HTR-8/SVneo (cell line): ENCODE measurements around the gene CLDN5.

Experiments used
- DNase-seq: peaks from one replicate; pipeline ENCODE4 v3.0.0; 2011; ENCODE audit warnings: low spot score, mixed read lengths; ENCODE audit not compliant: insufficient read length
- FAIRE-seq: peaks from 2 replicates; lab custom pipeline; 2011; peaks lifted over from hg19 to GRCh38; lab: Jason Lieb, UNC

CLDN5 gene

GRCh38 chr22:19525116-19525660 is 978 bp upstream of the CLDN5 start:
- DNase-seq: no peak
- FAIRE-seq: no peak

DNA sequence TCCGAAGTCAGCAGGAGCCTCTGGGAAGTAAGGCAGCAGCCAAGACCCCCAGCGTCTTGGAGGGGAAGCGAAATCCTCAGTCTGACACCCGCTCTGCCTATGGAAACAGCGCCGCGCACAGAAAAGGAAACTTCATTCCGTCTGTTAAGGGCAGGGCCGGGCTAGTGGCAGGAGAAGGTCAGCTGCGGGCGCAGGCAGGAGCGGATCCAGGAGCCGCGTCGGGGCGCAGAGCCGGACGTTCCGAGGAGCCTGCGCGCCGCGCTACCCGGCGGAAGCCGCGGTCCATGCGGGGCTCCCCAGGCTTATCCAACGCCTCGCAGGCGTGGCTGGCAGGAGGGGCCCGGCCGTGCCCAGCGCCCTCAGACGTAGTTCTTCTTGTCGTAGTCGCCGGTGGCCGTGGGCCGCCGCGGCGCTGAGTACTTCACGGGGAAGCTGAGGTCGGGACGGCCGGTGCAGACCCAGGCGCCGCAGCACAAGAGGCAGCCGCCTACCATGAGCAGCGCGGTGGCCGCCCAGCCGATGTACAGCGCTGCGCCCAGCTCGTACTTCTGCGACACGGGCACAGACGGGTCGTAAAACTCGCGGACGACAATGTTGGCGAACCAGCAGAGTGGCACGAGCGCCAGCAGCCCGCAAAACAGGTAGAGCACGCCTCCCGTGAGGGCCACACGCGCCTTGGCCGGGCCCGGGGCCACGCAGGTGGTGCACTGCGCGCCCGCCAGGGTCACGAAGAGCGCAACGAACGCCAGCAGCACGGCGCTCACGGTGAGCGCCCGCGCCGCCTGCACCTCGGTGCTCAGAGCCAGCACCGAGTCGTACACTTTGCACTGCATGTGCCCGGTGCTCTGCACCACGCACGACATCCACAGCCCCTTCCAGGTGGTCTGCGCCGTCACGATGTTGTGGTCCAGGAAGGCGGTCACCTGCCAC is 705 bp downstream of the CLDN5 start:
- FAIRE-seq (no peak), DNase-seq (no peak)

GRCh38 chr22:19522881-19523239 is 1.4 kb downstream of the CLDN5 start:
- FAIRE-seq: no peak

DNA sequence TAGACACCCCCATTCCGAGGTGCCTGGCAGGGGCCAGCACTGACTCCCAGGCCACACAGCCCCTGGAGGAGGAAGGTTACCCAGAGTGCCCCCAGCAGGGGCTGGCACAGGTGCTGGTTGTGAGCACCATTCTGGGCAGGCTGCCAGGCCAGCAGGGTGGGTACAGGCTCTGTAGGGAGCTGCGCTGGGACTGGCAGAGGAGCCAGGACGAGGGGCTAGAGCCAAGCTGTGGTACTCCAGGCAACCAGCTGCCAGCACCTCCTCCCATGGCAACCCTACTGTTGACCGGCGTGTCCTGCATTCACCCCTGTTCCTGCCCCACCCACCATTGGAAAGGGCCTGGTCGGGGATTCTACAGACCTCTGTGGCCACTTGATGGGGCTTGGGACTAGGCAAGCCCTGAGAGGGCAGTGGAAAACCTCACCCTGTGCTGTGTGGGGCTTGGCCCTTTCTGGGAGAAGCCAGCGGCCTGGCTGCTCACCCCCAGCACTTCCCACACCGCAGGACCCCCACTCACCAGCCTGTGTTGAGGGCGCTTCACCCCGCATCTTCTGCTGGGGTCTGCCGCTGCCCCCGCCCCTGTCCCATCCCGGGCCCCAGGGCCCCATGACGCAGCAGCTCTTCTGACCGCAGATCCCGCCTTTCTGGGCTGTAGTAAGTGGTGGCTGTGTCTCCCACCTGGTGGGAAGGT is 1.9 kb downstream of the CLDN5 start:
- DNase-seq (no peak), FAIRE-seq (no peak)

More at GRCh38 chr22:19522881-19523239, 1.4 kb downstream of the CLDN5 start:
- DNase-seq: no peak

GRCh38 chr22:19520566-19521305 is 3.5 kb downstream of the CLDN5 start:
- FAIRE-seq: no peak
- DNase-seq: no peak

- DNase-seq (no peak), FAIRE-seq (no peak)
These were observed 4.2 kb downstream of the CLDN5 start for GRCh38 chr22:19520007-19520406.

- FAIRE-seq: no peak
- no peak for DNase-seq
These were observed 4.9 kb downstream of the CLDN5 start for GRCh38 chr22:19519041-19519926.

GRCh38 chr22:19518635-19519034 is 5.6 kb downstream of the CLDN5 start:
- no peak for FAIRE-seq
- DNase-seq: no peak

DNA sequence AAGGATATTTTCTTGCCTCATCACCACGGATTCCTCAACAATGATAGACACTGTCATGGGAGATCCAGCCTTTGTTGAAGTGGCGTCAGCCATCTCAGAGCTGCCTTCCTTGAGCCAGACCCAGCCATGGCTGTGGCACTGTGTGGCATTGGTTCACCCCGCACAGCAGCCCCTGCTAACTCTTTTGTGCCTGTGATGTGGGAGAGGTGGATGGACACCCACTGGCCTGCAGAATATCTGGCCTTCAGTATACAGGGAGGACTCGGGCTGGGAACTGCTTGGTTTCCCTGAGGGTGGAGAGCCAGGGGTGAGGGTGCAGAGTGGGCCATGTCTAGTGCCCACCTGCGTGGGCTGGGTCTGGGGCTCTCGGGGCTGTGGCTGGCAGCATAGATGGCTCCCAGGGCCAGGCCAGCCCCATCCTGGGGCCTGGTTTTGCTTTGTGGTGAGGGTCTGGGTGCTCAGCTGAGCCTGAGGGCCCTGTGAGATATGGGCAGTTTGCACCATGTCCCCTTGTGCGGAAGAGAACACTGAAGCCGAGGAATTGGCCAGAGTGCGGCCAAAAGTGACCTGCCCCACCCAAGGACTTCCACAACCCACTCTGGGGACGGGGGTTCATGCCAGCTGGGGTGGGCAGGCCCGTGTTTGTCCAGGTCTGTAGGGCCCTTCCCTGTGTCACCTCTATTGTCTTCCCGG is 6.1 kb downstream of the CLDN5 start:
- no peak for FAIRE-seq
- DNase-seq: no peak

DNA sequence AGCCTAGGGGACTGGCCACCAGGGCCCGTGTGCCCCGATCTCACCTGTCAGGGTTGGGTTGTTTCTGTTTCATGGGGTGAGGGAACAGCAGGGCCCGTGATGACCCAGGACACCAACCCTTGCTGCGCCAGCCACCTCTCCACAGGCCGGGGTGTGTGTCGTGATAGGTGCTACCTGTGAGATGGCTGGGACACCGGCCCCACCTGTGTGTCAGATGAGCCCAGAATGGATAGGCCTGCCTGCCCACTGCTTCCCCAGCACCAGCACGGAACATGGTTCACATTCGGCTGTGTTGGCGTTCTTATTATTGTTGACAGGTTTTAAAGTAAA is 7.1 kb downstream of the CLDN5 start:
- no peak for FAIRE-seq
- DNase-seq: no peak

DNA sequence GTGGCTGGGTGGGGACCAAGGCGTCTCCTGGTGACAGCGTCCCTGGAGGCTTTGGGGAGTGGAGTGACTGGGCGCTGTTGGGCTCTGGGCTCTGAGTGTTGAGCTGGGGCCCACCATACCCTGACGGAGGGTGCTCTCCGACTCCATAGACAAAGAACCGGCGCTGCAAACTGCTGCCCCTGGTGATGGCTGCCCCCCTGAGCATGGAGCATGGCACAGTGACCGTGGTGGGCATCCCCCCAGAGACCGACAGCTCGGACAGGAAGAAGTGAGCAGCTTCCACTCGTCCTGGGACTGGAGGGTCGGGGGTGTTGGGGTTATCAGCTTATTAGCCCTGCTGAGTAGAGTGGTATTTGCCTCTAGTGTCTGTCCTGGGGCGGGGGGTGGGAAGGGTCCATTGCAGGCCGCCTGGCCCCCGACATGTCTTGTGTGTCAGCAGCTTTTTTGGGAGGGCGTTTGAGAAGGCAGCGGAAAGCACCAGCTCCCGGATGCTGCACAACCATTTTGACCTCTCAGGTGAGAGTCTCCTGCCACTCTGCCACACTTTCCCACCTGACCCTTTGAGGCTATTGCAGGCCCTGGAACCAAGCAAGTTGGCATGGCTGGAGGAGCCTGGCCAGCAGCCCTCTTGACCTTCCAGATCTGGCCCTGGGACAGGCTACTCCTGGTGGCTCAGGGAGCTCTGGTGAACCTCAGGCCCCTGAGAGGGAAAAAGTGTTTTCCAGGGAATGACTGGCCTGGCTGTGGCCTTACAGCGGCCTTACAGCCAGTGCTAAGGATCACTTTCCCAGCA is 7.6 kb downstream of the CLDN5 start:
- DNase-seq (no peak), FAIRE-seq (no peak)

DNA sequence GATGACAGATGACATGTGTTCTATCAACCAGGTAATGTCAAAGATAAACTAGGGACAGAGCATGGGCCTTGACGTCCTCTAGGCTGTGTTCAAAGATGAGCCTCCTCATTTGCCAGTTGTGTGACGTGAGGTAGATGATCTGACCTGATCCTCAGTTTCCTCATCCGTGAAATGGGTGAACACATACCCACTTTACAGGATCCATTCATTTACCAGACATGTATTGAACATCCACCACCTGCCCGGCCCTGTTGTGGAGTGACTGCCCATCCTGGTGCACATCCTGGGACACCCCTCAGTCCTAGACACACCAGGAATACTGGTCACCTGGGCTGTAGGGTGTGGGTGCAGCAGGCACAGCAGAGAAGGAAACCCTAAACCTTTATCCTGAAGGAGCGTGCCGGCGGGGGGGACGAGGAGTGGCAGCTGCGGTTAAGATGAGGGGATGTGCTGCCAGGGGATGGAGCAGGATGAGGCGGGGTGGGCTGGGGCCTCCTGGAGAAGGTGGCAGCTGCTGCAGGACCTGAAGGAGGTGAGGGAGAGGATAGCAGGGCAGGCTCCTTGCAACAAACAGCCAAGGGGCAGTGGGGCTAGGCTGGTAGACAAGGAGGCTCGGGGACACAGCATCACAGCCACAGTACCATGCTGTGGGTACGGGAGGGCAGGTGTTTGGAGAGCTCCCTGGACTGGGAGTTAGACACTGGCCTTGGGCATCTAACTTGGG is 8.4 kb downstream of the CLDN5 start:
- no peak for FAIRE-seq

GRCh38 chr22:19514831-19515565 is 9.2 kb downstream of the CLDN5 start:
- DNase-seq (no peak), FAIRE-seq (no peak)

More for the DNA sequence above, 8.4 kb downstream of the CLDN5 start:
- DNase-seq: no peak

DNA sequence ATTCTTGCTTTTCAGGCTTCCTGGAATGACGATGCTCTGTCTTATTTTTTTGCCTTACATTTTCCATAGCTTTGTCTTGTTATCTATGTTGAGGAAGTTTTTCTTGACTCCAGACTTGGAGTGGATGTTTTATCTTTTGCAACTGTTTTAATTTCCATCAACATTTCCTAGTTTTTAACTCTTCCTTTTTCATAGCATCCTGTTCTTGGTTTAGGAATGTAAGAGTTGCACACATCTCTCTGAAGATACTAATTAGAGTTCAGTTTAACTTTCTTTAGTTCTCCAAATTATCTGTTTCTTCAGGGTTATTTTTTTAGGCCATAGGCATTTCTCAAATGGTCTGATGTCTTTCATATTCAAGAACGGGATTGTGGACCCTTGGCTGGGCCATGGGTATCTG is 10.4 kb downstream of the CLDN5 start:
- FAIRE-seq (no peak), DNase-seq (no peak)

DNA sequence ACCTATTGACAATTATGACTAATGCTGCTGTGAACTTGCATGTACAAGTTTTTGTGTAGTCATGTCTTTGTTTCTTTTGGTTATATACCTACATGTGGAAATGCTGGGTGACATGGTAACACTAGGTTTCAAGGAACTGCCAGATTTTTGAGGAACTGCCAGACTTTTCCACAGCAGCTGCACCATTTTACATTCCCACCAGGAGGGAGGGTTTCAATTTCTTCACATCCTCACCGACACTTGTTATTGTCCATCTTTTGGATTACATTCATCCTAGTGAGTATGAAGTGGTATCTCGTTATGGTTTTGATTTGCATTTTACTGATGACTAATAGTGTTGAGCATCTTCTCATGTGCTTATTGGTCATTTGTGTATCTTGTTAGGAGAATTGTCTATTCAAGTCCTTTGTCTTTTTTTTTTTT is 13.3 kb downstream of the CLDN5 start:
- FAIRE-seq (no peak), DNase-seq (no peak)

- DNase-seq (no peak), FAIRE-seq (no peak)
These were observed 14.3 kb downstream of the CLDN5 start for GRCh38 chr22:19509923-19510322.

DNA sequence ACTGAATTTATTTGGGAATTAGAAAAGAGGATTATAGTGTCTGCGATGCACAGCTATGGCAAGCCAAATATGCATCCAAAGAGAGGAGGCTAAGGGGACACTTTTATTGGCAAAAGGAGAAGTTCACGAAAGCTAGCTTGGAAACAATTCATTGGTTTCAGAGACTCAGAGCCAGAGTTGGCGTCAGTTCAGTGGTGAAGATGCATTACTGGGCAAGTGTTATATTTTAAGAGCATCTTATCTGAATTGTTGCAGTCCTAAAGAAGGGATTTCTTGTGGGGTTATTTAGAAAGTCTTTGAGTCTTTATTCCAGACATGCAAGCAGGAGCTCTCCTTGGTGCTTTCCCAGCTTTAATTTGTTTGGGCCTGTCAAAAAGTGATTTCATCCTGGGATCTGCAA is 15.0 kb downstream of the CLDN5 start:
- no peak for DNase-seq
- FAIRE-seq: no peak
